COLO668 (cell line): ENCODE measurements around the gene ABI1.
A peak's percentile ranks its signal among the peaks of the same experiment; 100 is the strongest.

ENCODE experiments used
- DNase-seq: peaks from one replicate; lab custom pipeline; 2025; ENCODE audit not compliant: unreplicated experiment; lab: John Stamatoyannopoulos, UW

ABI1 gene

GRCh38 chr10:26776258-26776657 lies 84.5 kb downstream of the ABI1 start:
- no peak for DNase-seq

DNA sequence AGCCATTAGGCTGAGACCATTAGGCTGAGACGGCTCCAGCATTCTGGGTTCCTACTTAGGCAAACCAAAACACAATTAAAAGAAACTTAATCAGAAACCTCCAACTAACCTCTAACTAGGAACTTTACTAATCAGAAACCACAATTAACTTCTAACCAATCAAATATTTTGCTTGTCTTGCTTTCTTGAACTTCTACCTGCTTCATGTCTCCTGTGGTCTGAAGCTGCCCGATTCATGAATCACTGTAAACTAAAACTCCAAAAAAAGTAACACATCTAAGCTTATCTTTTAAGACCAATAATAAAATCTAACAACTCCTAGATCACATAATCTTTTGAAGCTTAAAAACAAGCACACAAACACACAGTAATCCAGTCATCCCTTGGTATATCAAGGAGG lies 87.1 kb downstream of the ABI1 start:
- DNase-seq: no peak

GRCh38 chr10:26770069-26770468 lies 90.7 kb downstream of the ABI1 start:
- DNase-seq: no peak

DNA sequence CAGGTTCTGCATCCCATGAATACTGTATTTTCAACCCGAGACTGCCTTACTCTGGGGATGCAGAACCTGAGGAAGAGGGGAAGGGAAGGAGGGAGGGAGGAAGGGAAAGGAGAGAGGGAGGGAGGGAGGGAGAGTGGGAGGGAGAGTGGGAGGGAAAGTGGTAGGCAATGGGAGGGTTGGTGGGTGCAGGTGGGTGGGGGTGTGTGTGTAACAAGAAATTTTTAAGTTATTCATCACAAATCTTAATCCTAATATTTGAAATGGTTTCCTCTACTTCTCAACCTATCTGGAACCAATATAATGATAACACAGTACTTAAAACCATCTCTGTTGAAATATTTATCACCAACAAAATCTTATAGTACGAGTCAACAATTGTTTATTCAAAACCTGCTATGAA lies 95.2 kb downstream of the ABI1 start:
- no peak for DNase-seq

DNA sequence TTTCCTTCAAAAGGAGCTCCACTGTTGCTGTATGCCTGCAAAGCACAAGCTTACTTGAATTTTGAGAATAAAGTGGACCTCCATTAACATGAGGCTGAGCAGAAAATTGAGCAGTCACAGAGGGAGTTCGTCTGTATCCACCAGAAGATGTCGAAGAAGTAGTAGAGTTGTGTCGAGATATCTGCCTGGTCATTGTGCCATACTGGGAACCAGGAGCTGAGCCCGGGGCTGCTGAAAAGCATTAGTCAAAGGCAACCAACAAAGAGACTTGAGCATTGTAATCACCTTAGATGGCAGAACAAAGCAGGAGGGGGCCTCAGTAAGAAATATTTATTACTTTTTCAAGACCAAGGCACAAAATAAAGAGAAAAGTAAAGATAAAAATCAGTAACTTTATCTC lies 101.8 kb downstream of the ABI1 start:
- DNase-seq: no peak

DNA sequence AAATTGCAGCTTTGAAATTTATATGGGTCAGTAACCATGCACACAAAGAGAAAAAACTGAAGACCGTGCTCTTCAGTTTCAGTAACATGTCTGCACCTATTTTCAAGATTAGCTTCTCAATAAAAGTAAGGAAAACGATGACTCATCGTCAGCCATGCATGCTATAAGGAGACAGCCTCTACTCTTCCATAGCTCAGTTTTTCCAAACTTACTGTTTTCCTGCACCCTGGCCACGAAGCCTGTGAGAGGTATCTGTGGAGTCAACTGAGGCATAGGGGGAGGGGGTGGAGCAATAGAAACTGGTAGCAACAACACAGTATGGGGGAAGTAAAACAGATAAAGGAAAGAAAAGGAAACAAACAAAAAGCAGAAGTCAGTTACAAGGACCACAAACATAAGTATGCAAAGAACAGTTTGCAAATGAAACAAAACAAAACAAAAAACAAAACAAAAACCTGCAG lies 105.3 kb downstream of the ABI1 start:
- DNase-seq: no peak

GRCh38 chr10:26746061-26746460 lies 114.7 kb downstream of the ABI1 start:
- no peak for DNase-seq

DNA sequence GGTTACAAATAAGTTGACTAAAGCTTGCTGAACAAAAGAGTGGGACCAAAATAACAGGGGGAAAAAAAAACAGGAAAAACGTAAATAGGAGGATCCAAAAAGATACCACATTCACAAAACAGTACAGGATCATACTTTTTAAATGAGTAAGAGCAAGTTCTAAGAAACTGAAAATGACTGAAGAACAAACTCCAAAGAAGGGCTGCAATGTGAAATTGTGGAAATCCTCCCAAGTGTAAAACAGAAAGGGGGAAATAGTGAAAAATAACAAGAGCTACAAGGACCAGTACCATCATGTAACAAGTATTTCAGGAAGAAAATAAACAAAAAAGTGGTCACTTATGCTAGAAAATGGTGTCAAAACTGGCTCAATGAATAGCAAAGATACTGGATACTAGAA lies 116.9 kb downstream of the ABI1 start:
- DNase-seq: no peak

- DNase-seq: no peak
These were observed 117.7 kb downstream of the ABI1 start for GRCh38 chr10:26743091-26743490.

GRCh38 chr10:26741368-26741767 lies 119.4 kb downstream of the ABI1 start:
- no peak for DNase-seq

DNA sequence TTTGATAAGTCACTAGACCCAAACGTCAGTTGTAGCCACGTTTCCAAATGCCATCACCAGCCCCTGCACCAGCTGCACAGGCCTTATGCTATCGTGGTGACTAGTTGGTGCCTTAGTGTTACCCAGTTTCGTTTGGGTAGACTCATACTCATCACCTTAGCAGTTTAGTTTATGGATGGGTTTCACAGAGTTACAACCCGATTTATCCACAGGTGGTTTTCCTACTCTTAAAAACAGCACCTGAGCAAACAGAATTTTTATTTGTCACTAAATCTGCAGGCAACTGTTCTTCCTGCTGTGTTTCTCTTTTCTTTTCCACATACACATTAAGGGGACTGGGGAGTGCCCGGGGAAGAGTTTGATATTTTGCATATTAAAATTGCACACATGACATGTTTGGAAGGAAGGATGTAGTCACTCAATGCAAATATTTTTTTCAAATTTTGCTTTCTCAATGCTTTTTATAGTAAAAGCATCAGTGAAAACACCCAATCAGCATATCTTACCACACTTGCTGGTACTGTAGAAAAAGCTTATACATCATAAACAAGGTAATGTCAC lies 121.6 kb downstream of the ABI1 start:
- DNase-seq: no peak

DNA sequence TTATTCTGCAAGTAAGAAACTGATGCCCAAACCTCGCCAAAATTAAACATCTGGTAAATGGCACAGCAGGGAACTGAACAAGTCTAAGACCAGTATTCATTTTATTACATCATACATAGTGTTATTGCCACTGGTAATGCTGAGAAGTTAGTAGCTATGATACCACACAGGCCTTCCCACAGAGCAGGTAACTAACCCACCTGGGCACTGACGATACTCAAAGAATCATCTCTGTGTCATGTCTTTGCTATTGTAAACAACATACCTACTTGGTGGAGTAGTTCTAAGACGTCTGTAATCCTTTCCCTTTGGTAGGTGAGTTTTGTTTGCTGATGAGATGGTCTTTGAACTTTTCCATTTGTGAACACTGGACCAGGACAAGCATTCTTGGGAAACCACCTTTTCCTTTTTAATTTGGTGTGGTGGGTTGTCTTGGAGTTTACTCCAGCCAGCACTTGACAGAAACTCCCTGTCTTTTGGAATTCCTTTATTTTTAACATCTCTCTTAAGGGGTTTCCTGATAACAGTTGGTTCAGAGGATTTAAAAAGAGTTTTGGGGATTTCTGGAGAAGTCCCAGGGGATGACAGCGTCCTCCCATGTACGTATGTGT lies 122.4 kb downstream of the ABI1 start:
- no peak for DNase-seq

- no peak for DNase-seq
These were observed 123.0 kb downstream of the ABI1 start for GRCh38 chr10:26737730-26738129.

DNA sequence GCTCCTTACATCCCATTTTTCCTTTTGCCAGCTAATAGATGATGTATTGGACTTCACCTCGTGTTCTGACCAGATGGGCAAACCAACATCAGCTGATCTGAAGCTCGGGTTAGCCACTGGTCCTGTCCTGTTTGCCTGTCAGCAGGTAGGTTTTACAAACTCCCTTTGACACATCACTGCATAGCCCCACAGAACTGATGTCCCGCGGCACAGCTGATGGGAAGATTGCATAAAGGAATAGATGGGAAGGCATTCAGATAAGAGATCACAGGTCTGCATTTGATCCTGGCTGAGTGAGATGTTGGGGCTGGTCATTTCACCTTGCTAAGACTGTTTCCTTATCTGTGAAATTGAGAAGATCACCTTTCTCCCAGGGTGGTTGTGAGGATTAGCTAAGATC lies 125.3 kb downstream of the ABI1 start:
- no peak for DNase-seq

DNA sequence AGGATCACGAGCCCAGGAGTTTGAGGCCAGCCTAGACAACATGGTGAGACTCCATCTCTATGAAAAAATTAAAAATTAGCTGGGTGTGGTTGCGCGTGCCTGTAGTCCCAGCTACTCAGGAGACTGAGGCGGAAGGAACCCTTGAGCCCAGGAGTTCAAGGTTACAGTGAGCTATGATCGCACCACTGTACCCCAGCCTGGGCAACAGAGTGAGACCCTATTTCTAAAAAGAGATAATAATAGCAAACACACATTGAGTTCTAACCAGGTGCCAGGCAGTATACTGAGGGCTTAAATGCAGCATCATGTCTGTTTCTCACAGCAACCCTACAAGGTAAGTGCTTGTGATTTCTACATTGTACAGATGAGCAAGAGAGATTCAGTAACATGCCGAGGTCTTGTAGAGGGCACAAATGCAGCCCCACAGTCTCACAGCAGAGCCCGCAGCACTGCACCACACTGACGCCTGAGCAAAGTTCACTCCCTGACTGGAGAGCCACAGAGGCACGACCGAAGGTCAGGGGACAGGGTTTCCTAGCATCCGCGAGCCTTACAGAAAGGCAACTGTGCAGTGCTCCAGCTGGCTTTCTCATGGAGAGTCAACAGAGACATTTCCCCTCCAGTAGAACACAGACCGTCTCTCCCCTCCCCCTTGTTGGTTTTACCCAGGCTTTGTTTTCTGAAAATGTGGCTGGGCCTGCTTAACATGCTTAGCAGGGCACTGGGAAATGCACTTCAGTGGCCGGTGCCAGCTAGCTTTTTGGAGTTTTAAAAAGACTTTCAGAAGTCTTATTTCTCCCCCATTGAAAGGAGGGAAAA lies 126.8 kb downstream of the ABI1 start:
- peak; percentile 22 for DNase-seq

GRCh38 chr10:26730552-26730951 lies 130.2 kb downstream of the ABI1 start:
- no peak for DNase-seq

GRCh38 chr10:26729395-26729794 lies 131.4 kb downstream of the ABI1 start:
- no peak for DNase-seq

DNA sequence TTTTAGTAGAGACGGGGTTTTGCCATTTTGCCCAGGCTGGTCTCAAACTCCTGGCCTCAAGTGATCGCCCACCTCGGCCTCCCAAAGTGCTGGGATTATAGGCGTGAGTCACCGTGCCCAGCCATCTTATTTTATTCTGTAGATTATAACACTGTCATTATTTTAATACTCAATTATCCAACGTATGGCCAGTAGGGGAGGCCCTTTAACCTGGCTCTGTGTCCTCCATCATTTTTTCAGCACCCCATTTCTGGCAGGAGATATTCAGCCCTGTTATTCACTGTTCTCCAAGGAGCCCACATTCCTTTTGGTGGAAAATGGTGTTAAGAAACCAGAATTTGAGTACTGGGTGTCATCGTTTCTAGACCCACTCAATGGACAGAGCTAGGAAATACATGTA lies 131.8 kb downstream of the ABI1 start:
- DNase-seq: no peak

- no peak for DNase-seq
These were observed 133.8 kb downstream of the ABI1 start for GRCh38 chr10:26727005-26727404.

GRCh38 chr10:26725837-26726727 lies 134.7 kb downstream of the ABI1 start:
- DNase-seq: peak; percentile 4

GRCh38 chr10:26723016-26723415 lies 137.7 kb downstream of the ABI1 start:
- DNase-seq: no peak
